ENCODE measurements around the gene GUCY1A2.
"Not testable (repeated sequence)": the region's sequence is repeated elsewhere in the genome, so short reads cannot be mapped to it uniquely, and the experiment has no call there.

GUCY1A2 gene

GRCh38 chr11:106834567-106834966 is 183.7 kb downstream of the GUCY1A2 start:
- DNase-seq, result no peak

- no peak for DNase-seq
These were observed 189.3 kb downstream of the GUCY1A2 start for GRCh38 chr11:106828976-106829375.

GRCh38 chr11:106828576-106828975 is 189.7 kb downstream of the GUCY1A2 start:
- DNase-seq, result no peak

GRCh38 chr11:106827687-106828086 is 190.6 kb downstream of the GUCY1A2 start:
- DNase-seq, result no peak

GRCh38 chr11:106826558-106826957 is 191.7 kb downstream of the GUCY1A2 start:
- DNase-seq, result not testable (repeated sequence)

- DNase-seq, result no peak
These were observed 196.4 kb downstream of the GUCY1A2 start for GRCh38 chr11:106821826-106822225.

GRCh38 chr11:106821291-106821690 is 197.0 kb downstream of the GUCY1A2 start:
- DNase-seq, result peak in 1 of 3 experiments; percentile 40

- no peak for DNase-seq
These were observed 199.8 kb downstream of the GUCY1A2 start for GRCh38 chr11:106818443-106818842.

GRCh38 chr11:106815209-106815608 is 203.1 kb downstream of the GUCY1A2 start:
- no peak for DNase-seq

- DNase-seq, result no peak
These were observed 204.5 kb downstream of the GUCY1A2 start for GRCh38 chr11:106813806-106814205.

GRCh38 chr11:106794058-106794457 is 224.2 kb downstream of the GUCY1A2 start:
- DNase-seq, result no peak

- DNase-seq, result no peak
These were observed 228.9 kb downstream of the GUCY1A2 start for GRCh38 chr11:106789406-106789805.

- DNase-seq, result no peak
These were observed 230.8 kb downstream of the GUCY1A2 start for GRCh38 chr11:106787454-106787853.

- DNase-seq, result no peak
These were observed 232.2 kb downstream of the GUCY1A2 start for GRCh38 chr11:106785913-106786650.

- not testable (repeated sequence) for DNase-seq
These were observed 241.0 kb downstream of the GUCY1A2 start for GRCh38 chr11:106777302-106777701.

GRCh38 chr11:106770489-106771085 is 247.7 kb downstream of the GUCY1A2 start:
- no peak for DNase-seq

- DNase-seq, result peak in 1 of 3 experiments; percentile 54
These were observed 252.6 kb downstream of the GUCY1A2 start for GRCh38 chr11:106765469-106766258.

GRCh38 chr11:106763501-106763900 is 254.8 kb downstream of the GUCY1A2 start:
- DNase-seq, result no peak

GRCh38 chr11:106761745-106762144 is 256.5 kb downstream of the GUCY1A2 start:
- no peak for DNase-seq

GRCh38 chr11:106761240-106761639 is 257.0 kb downstream of the GUCY1A2 start:
- no peak for DNase-seq

GRCh38 chr11:106748059-106748458 is 270.2 kb downstream of the GUCY1A2 start:
- DNase-seq, result no peak

GRCh38 chr11:106745941-106746340 is 272.3 kb downstream of the GUCY1A2 start:
- DNase-seq, result no peak

GRCh38 chr11:106733635-106734034 is 284.6 kb downstream of the GUCY1A2 start:
- no peak for DNase-seq

- no peak for DNase-seq
These were observed 289.4 kb downstream of the GUCY1A2 start for GRCh38 chr11:106728859-106729258.

Data from NCI-H1417 (cell line).